Osteocyte (in vitro differentiated cells): Measurements from ENCODE around the gene KRT36. TPM values are rescaled to one million over a fixed set of nuclear protein-coding genes. Genes with fewer than 3 reads are reported as not detected.

Source experiments
- DNase-seq: peaks from one replicate; pipeline ENCODE4 v3.0.0; 2021; ENCODE audit warnings: mixed read lengths; ENCODE audit not compliant: unreplicated experiment; ENCODE audit errors: extremely low spot score
- H3K27ac Mint-ChIP-seq: one replicate; pipeline ENCODE4 v1.8.0; 2021; ENCODE audit warnings: mild to moderate bottlenecking, mixed read lengths; ENCODE audit not compliant: unreplicated experiment
- H3K27me3 Mint-ChIP-seq: one replicate; pipeline ENCODE4 v1.8.0; 2021; ENCODE audit warnings: mixed read lengths; ENCODE audit not compliant: unreplicated experiment
- H3K36me3 Mint-ChIP-seq: one replicate; pipeline ENCODE4 v1.8.0; 2021; ENCODE audit warnings: mixed read lengths; ENCODE audit not compliant: unreplicated experiment
- H3K4me1 Mint-ChIP-seq: one replicate; pipeline ENCODE4 v1.8.0; 2021; ENCODE audit warnings: mixed read lengths; ENCODE audit not compliant: unreplicated experiment
- H3K4me3 Mint-ChIP-seq: one replicate; pipeline ENCODE4 v1.8.0; 2021; ENCODE audit warnings: mild to moderate bottlenecking, moderate library complexity, mixed read lengths; ENCODE audit not compliant: unreplicated experiment
- H3K9me3 Mint-ChIP-seq: one replicate; pipeline ENCODE4 v1.8.0; 2021; ENCODE audit warnings: mixed read lengths; ENCODE audit not compliant: unreplicated experiment
- CTCF ChIP-seq: fragments of 200-600 bp; sonication (generic); IDR thresholded peaks from 2 replicates; pipeline ENCODE4 v1.5.0; 2021; ENCODE audit warnings: antibody characterized with exemption, mild to moderate bottlenecking, moderate library complexity
- total RNA-seq: library from RNA; stranded (reverse); gene quantifications from 2 replicates; pipeline ENCODE4 v1.2.1, GENCODE V29; 2021

KRT36 gene
- total RNA-seq, 1 donor from 2014 or later = not detected

- no peaks in the 10 kb centered on the region for H3K36me3 Mint-ChIP-seq
- no peaks in the 10 kb centered on the region for H3K9me3 Mint-ChIP-seq
Observed at GRCh38 chr17:41513168-41513547, 23.4 kb upstream of the KRT36 start.

GRCh38 chr17:41512546-41513167 lies 22.9 kb upstream of the KRT36 start:
- TF ChIP-seq CTCF = no peak
- no peaks in the 10 kb centered on the region for H3K4me1 Mint-ChIP-seq
- H3K9me3 Mint-ChIP-seq = no peaks in the 10 kb centered on the region
- no peak overlapping the region for H3K4me3 Mint-ChIP-seq
- H3K27me3 Mint-ChIP-seq = no peaks in the 10 kb centered on the region
- no peaks in the 10 kb centered on the region for H3K36me3 Mint-ChIP-seq
- DNase-seq = no peak
- no peak overlapping the region for H3K27ac Mint-ChIP-seq

More at GRCh38 chr17:41513168-41513547, 23.4 kb upstream of the KRT36 start:
- no peak for TF ChIP-seq CTCF
- Mint-ChIP-seq H3K27me3 (no peaks in the 10 kb centered on the region), H3K27ac (no peak overlapping the region), H3K4me3 (no peak overlapping the region), H3K4me1 (no peaks in the 10 kb centered on the region)
- DNase-seq = no peak

- Mint-ChIP-seq H3K9me3 (no peaks in the 10 kb centered on the region), H3K4me1 (no peaks in the 10 kb centered on the region), H3K27ac (no peak overlapping the region), H3K36me3 (no peaks in the 10 kb centered on the region), H3K27me3 (no peaks in the 10 kb centered on the region), H3K4me3 (no peak overlapping the region)
- DNase-seq = no peak
- TF ChIP-seq CTCF = no peak
Observed at GRCh38 chr17:41511716-41512115, 22.0 kb upstream of the KRT36 start.

GRCh38 chr17:41511116-41511515 lies 21.4 kb upstream of the KRT36 start:
- Mint-ChIP-seq H3K27me3 (no peaks in the 10 kb centered on the region), H3K4me1 (no peaks in the 10 kb centered on the region), H3K27ac (no peak overlapping the region), H3K4me3 (no peak overlapping the region), H3K36me3 (no peaks in the 10 kb centered on the region), H3K9me3 (no peaks in the 10 kb centered on the region)
- no peak for DNase-seq
- no peak for TF ChIP-seq CTCF

GRCh38 chr17:41510251-41511065 lies 20.7 kb upstream of the KRT36 start:
- no peak overlapping the region for H3K4me3 Mint-ChIP-seq
- no peaks in the 10 kb centered on the region for H3K9me3 Mint-ChIP-seq
- DNase-seq = no peak
- no peaks in the 10 kb centered on the region for H3K27me3 Mint-ChIP-seq
- H3K4me1 Mint-ChIP-seq = no peaks in the 10 kb centered on the region
- H3K27ac Mint-ChIP-seq = no peak overlapping the region
- TF ChIP-seq CTCF = no peak
- H3K36me3 Mint-ChIP-seq = no peaks in the 10 kb centered on the region
